DND-41 (cell line): ENCODE data around the gene SLC25A41.
A peak's percentile ranks its signal among the peaks of the same experiment; 100 is the strongest.

ENCODE experiments used
- ATAC-seq: fragments of 200-7000 bp; cut with Tn5 transposase; 3 replicates; pipeline ENCODE4 v1.9.1; 2021; ENCODE audit warnings: low read depth; ENCODE audit not compliant: insufficient read depth
- DNase-seq: peaks from one replicate; pipeline ENCODE4 v3.0.0-alpha.2; 2020
- H2AFZ ChIP-seq: 2 replicates; pipeline ENCODE4 v1.6.0; 2012; ENCODE audit warnings: low read depth, low read length
- H3K27ac ChIP-seq: 2 replicates; pipeline ENCODE4 v1.5.1; 2012; ENCODE audit warnings: low read length, inconsistent platforms
- H3K27me3 ChIP-seq: fragments of 200-600 bp; sonication (generic); 2 replicates; pipeline ENCODE4 v1.6.0; 2012; ENCODE audit warnings: low read length, mild to moderate bottlenecking, inconsistent platforms; ENCODE audit not compliant: insufficient read depth, poor library complexity
- H3K36me3 ChIP-seq: 2 replicates; pipeline ENCODE4 v1.5.1; 2012; ENCODE audit warnings: low read length, inconsistent platforms; ENCODE audit not compliant: insufficient read depth
- H3K4me1 ChIP-seq: 2 replicates; pipeline ENCODE4 v1.5.1; 2012; ENCODE audit warnings: mild to moderate bottlenecking, low read length; ENCODE audit not compliant: insufficient read depth
- H3K4me2 ChIP-seq: 2 replicates; pipeline ENCODE4 v1.6.0; 2012; ENCODE audit warnings: mild to moderate bottlenecking, moderate library complexity, low read length, inconsistent platforms; ENCODE audit not compliant: insufficient read depth
- H3K4me3 ChIP-seq, 2 experiments: fragments of 200-600 bp in 1 of 2; shearing (Covaris generic) in 1 of 2; 2 replicates each; pipeline ENCODE4 v1.5.1; 2012 to 2016; ENCODE audit warnings: inconsistent platforms in 2 of 2, low read length in 2 of 2, mild to moderate bottlenecking in 2 of 2, low read depth in 1 of 2, moderate library complexity in 1 of 2
- H3K79me2 ChIP-seq: 2 replicates; pipeline ENCODE4 v1.6.0; 2012; ENCODE audit warnings: low read length, inconsistent platforms; ENCODE audit not compliant: insufficient read depth
- H3K9ac ChIP-seq: 2 replicates; pipeline ENCODE4 v1.6.0; 2012; ENCODE audit warnings: low read depth, mild to moderate bottlenecking, inconsistent platforms, low read length, moderate library complexity
- H3K9me3 ChIP-seq: 2 replicates; pipeline ENCODE4 v1.5.1; 2012; ENCODE audit warnings: low read length, moderate library complexity, mild to moderate bottlenecking, inconsistent platforms; ENCODE audit not compliant: insufficient read depth, severe bottlenecking
- H4K20me1 ChIP-seq: 2 replicates; pipeline ENCODE4 v1.6.0; 2012; ENCODE audit warnings: low read length; ENCODE audit not compliant: insufficient read depth
- CTCF ChIP-seq: IDR thresholded peaks from 2 replicates; pipeline ENCODE4 v1.5.1; 2012; ENCODE audit warnings: borderline replicate concordance, low read length, moderate library complexity, mild to moderate bottlenecking; ENCODE audit not compliant: poor library complexity, severe bottlenecking; ENCODE audit errors: extremely low read depth
- EZH2 ChIP-seq: IDR thresholded peaks from 3 replicates; pipeline ENCODE4 v1.6.1; 2012; ENCODE audit warnings: borderline replicate concordance, low read depth, mild to moderate bottlenecking, moderate library complexity, low read length, inconsistent platforms; ENCODE audit not compliant: severe bottlenecking

SLC25A41 gene

GRCh38 chr19:6466526-6467248 lies 33.1 kb upstream of the SLC25A41 start:
- no peak overlapping the region for H3K4me2 ChIP-seq
- H3K9ac ChIP-seq: no peak overlapping the region
- H3K27ac ChIP-seq: no peak overlapping the region
- no peaks in the 10 kb centered on the region for H3K4me1 ChIP-seq
- H2AFZ ChIP-seq: no peak overlapping the region
- H3K4me3 ChIP-seq: no peak overlapping the region
- no peaks in the 10 kb centered on the region for H4K20me1 ChIP-seq
- no peaks in the 10 kb centered on the region for H3K79me2 ChIP-seq
- peaks cover 8% of the 10 kb centered on the region; the same call in 1 of the 2 replicates for H3K36me3 ChIP-seq
- no peaks in the 10 kb centered on the region for H3K27me3 ChIP-seq
- peak; percentile 34; the same call in 2 of the 3 replicates for ATAC-seq
- TF ChIP-seq CTCF: no peak
- TF ChIP-seq EZH2: no peak
- no peaks in the 10 kb centered on the region for H3K9me3 ChIP-seq
- DNase-seq: no peak

GRCh38 chr19:6465663-6466062 lies 32.1 kb upstream of the SLC25A41 start:
- H3K27me3 ChIP-seq: no peaks in the 10 kb centered on the region
- ATAC-seq (no peak), DNase-seq (no peak)
- no peaks in the 10 kb centered on the region for H4K20me1 ChIP-seq
- peaks cover 8% of the 10 kb centered on the region; the same call in 1 of the 2 replicates for H3K36me3 ChIP-seq
- no peak overlapping the region for H3K4me3 ChIP-seq
- no peaks in the 10 kb centered on the region for H3K79me2 ChIP-seq
- no peaks in the 10 kb centered on the region for H3K9me3 ChIP-seq
- no peak overlapping the region for H3K9ac ChIP-seq
- no peak for TF ChIP-seq CTCF
- TF ChIP-seq EZH2: no peak
- H2AFZ ChIP-seq: no peak overlapping the region
- no peak overlapping the region for H3K4me2 ChIP-seq
- peaks cover 3% of the 10 kb centered on the region for H3K4me1 ChIP-seq
- no peak overlapping the region for H3K27ac ChIP-seq

GRCh38 chr19:6465006-6465405 lies 31.4 kb upstream of the SLC25A41 start:
- Histone ChIP-seq H3K4me1 (peaks cover 8% of the 10 kb centered on the region), H4K20me1 (no peaks in the 10 kb centered on the region), H3K4me3 (no peak overlapping the region), H3K27me3 (no peaks in the 10 kb centered on the region), H3K27ac (no peak overlapping the region), H3K4me2 (no peak overlapping the region), H3K79me2 (no peaks in the 10 kb centered on the region), H2AFZ (no peak overlapping the region), H3K36me3 (peaks cover 4% of the 10 kb centered on the region; the same call in 1 of the 2 replicates), H3K9ac (no peak overlapping the region), H3K9me3 (no peaks in the 10 kb centered on the region)
- TF ChIP-seq EZH2: no peak
- TF ChIP-seq CTCF: no peak
- DNase-seq: no peak
- ATAC-seq: no peak
